HG03097 (cell line): ENCODE data around the gene WSB1.
"Not testable (repeated sequence)": the region's sequence is repeated elsewhere in the genome, so short reads cannot be mapped to it uniquely, and the experiment has no call there.

Experiments used
- ATAC-seq: cut with Tn5 transposase; IDR thresholded peaks from one replicate; pipeline ENCODE4 v1.9.1; 2021; ENCODE audit not compliant: unreplicated experiment, low FRiP score

The WSB1 gene

GRCh38 chr17:27276653-27277156 is 17.2 kb upstream of the WSB1 start:
- no peak for ATAC-seq

GRCh38 chr17:27279132-27279531 is 14.8 kb upstream of the WSB1 start:
- not testable (repeated sequence) for ATAC-seq

- no peak for ATAC-seq
These were observed 13.4 kb upstream of the WSB1 start for GRCh38 chr17:27280527-27280926.

- no peak for ATAC-seq
These were observed 12.5 kb upstream of the WSB1 start for GRCh38 chr17:27281438-27281837.

GRCh38 chr17:27282054-27282551 is 11.8 kb upstream of the WSB1 start:
- ATAC-seq, result no peak

- ATAC-seq, result no peak
These were observed 10.9 kb upstream of the WSB1 start for GRCh38 chr17:27283060-27283459.

- ATAC-seq, result no peak
These were observed 10.2 kb upstream of the WSB1 start for GRCh38 chr17:27283751-27284150.

GRCh38 chr17:27284811-27285415 is 9.0 kb upstream of the WSB1 start:
- no peak for ATAC-seq

- no peak for ATAC-seq
These were observed 8.4 kb upstream of the WSB1 start for GRCh38 chr17:27285516-27285915.

GRCh38 chr17:27288183-27288582 is 5.7 kb upstream of the WSB1 start:
- no peak for ATAC-seq

- ATAC-seq, result no peak
These were observed 4.1 kb upstream of the WSB1 start for GRCh38 chr17:27289856-27290255.

- ATAC-seq, result no peak
These were observed 2.9 kb upstream of the WSB1 start for GRCh38 chr17:27290916-27291598.

- no peak for ATAC-seq
These were observed 486 bp upstream of the WSB1 start for GRCh38 chr17:27293359-27293897.

GRCh38 chr17:27294689-27295630 is 1.0 kb downstream of the WSB1 start:
- peak; percentile 40 for ATAC-seq

- ATAC-seq, result no peak
These were observed 2.0 kb downstream of the WSB1 start for GRCh38 chr17:27295945-27296344.

GRCh38 chr17:27296428-27296979 is 2.6 kb downstream of the WSB1 start:
- ATAC-seq, result no peak

GRCh38 chr17:27299384-27300049 is 5.6 kb downstream of the WSB1 start:
- no peak for ATAC-seq

GRCh38 chr17:27303734-27304133 is 9.8 kb downstream of the WSB1 start:
- ATAC-seq, result no peak

GRCh38 chr17:27306276-27306835 is 12.4 kb downstream of the WSB1 start:
- no peak for ATAC-seq
